ENCODE data around the gene NDEL1. TPM values are rescaled to one million over a fixed set of nuclear protein-coding genes. Genes with fewer than 3 reads are reported as not detected.

Gene NDEL1
- total and polyA plus RNA-seq, 10 donors = 11.6 to 141 (median 81.9) TPM

DNA sequence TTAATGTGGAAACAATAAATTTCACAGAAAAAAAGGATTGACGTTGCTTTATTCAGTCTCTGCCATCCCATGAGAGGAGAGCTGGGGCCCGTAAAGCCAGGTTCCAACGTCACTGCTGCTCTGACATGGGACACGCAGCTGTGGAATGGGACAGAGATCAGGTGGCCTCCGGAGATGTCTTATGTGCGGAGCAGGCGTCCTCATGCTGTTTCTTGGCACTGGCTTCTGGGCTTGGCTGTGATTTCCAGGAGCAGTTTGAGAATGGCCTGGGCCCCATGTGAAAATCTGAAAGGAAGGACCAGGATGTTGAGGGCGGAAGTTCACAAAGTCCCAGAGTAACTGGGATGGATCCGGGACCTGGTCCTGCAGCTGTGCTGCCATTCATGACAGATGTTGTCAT, 32.4 kb downstream of the NDEL1 start:
- H3K27me3 ChIP-seq (replicated peaks in 1 of 7) = no peaks in the 10 kb centered on the region
- peaks cover 0 to 36% (median 17%) of the 10 kb centered on the region in 6 donors for H3K4me1 ChIP-seq
- H3K4me3 ChIP-seq = no peak overlapping the region
- 91 to 96% (median 95%) methylated on average over 9 of the region's 9 CpGs for WGBS, 5 donors
- H3K9me3 ChIP-seq = no peaks in the 10 kb centered on the region
- TF ChIP-seq POLR2AphosphoS5 (IDR thresholded peaks at IDR 0.05) = no peak
- no peak for TF ChIP-seq POLR2A (IDR thresholded peaks at IDR 0.05)
- TF ChIP-seq CTCF (IDR thresholded peaks at IDR 0.05 in 8 of 11, conservative IDR thresholded peaks at IDR 0.05 in 3 of 11) = no peak
- intact Hi-C loops (cut with DNase I; ENCODE audit: low total_unique reads) = no loop called here
- DNase-seq = no peak
- H3K36me3 ChIP-seq = peaks cover 0 to 100% (median 66%) of the 10 kb centered on the region in 6 donors
- H3K27ac ChIP-seq = no peak overlapping the region

GRCh38 chr17:8468980-8469379, 33.3 kb downstream of the NDEL1 start:
- WGBS, 5 donors = 77 to 97% (median 91%) methylated on average over 3 of the region's 3 CpGs
- peaks cover 0 to 100% (median 68%) of the 10 kb centered on the region in 6 donors for H3K36me3 ChIP-seq
- H3K4me1 ChIP-seq = peaks cover 0 to 32% (median 17%) of the 10 kb centered on the region in 6 donors
- no peak overlapping the region for H3K27ac ChIP-seq
- no peaks in the 10 kb centered on the region for H3K9me3 ChIP-seq
- intact Hi-C loops (cut with DNase I; ENCODE audit: low total_unique reads) = no loop called here
- no peak overlapping the region for H3K4me3 ChIP-seq
- no peak for DNase-seq
- TF ChIP-seq CTCF (IDR thresholded peaks at IDR 0.05 in 8 of 11, conservative IDR thresholded peaks at IDR 0.05 in 3 of 11) = no peak
- H3K27me3 ChIP-seq (replicated peaks in 1 of 7) = no peaks in the 10 kb centered on the region

DNA sequence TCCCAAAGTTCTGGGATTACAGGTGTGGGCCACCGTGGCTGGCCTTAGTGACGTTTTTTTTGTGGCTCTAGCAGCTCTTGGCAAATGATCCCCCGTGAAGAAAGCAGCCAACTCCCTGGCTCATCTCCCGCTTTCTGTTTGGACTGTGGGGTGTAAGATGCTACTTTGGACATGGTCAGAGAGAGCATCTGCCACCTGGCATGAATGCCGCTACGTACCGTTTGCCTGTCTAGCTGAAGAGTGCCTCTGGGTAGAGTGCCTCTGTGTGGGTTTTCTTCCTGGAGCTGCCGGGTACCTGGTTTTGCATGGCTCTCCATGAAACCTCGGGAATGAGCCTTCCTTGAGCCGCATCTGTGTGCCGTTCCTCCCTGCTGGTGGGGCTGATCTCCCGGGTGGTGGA, 34.3 kb downstream of the NDEL1 start:
- DNase-seq = no peak
- H3K4me1 ChIP-seq = peaks cover 0 to 23% (median 10%) of the 10 kb centered on the region in 6 donors
- H3K36me3 ChIP-seq = peaks cover 0 to 100% (median 73%) of the 10 kb centered on the region in 6 donors
- no peaks in the 10 kb centered on the region for H3K27me3 ChIP-seq (replicated peaks in 1 of 7)
- no peaks in the 10 kb centered on the region for H3K9me3 ChIP-seq
- no peak for TF ChIP-seq POLR2A (IDR thresholded peaks at IDR 0.05)
- no peak for TF ChIP-seq POLR2AphosphoS5 (IDR thresholded peaks at IDR 0.05)
- TF ChIP-seq CTCF (IDR thresholded peaks at IDR 0.05 in 8 of 11, conservative IDR thresholded peaks at IDR 0.05 in 3 of 11) = no peak
- intact Hi-C loops (cut with DNase I; ENCODE audit: low total_unique reads) = no loop called here
- no peak overlapping the region for H3K27ac ChIP-seq
- no peak overlapping the region for H3K4me3 ChIP-seq
- WGBS, 5 donors = 89 to 95% (median 92%) methylated on average over 8 to 12 of the region's 12 CpGs

DNA sequence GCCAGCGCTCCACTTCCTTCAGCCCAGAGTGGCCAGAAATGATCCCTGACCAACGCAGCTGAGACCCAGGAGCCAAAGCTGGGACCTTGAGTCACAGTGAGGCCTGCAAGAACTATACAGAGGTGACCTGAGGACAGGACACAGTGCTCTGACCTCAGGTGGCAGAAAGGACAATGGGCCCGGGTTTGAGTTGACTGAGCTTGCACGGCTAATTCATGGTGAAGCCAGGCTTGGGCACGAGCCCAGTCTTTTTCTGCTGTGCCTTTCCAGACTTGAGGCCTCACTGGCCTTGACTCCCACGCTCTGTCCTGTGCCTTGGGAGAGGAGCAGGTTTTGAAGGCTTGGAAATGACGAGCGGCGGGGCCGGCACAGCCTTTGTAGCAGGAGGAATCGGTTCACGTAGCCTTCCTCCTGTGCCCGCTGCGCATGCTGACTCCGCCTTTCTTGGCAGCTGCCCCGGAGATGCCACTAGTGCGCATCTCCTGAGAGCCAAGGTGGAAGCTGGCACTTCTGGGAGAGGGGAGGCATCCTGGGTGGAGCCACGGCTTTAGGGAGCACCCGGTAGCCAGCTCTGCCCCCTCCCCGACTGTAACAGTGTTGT, 34.9 kb downstream of the NDEL1 start:
- Histone ChIP-seq H3K9me3 (no peaks in the 10 kb centered on the region), H3K4me1 (peaks cover 0 to 20% (median 7%) of the 10 kb centered on the region in 6 donors), H3K4me3 (no peak overlapping the region), H3K36me3 (peaks cover 0 to 100% (median 78%) of the 10 kb centered on the region in 6 donors), H3K27me3 (replicated peaks in 1 of 7) (no peaks in the 10 kb centered on the region), H3K27ac (no peak overlapping the region)
- no peak for DNase-seq
- 68 to 78% (median 70%) methylated on average over 12 to 20 of the region's 20 CpGs for WGBS, 5 donors
- TF ChIP-seq CTCF (IDR thresholded peaks at IDR 0.05 in 8 of 11, conservative IDR thresholded peaks at IDR 0.05 in 3 of 11) (no peak), POLR2AphosphoS5 (IDR thresholded peaks at IDR 0.05) (peak; percentile 29 to 57 (median 33))
- intact Hi-C loops (cut with DNase I; ENCODE audit: low total_unique reads) = no loop called here

All from spleen (tissue), 11 donors.